Neuronal stem cell (in vitro differentiated cells): Measurements from ENCODE around the gene LYSMD2.

Source experiments
- DNase-seq: peaks from one replicate; pipeline ENCODE4 v3.0.0-alpha.2; 2013; ENCODE audit warnings: low spot score
- H2AFZ ChIP-seq: one replicate; pipeline ENCODE4 v1.6.1; 2013; ENCODE audit warnings: mild to moderate bottlenecking, low read length, inconsistent platforms
- H2AK5ac ChIP-seq: 2 replicates; pipeline ENCODE4 v1.6.1; 2013; ENCODE audit warnings: low read depth, mild to moderate bottlenecking, inconsistent platforms, low read length, moderate library complexity, mixed read lengths
- H2BK120ac ChIP-seq: 2 replicates; pipeline ENCODE4 v1.6.1; 2013; ENCODE audit warnings: low read depth, mild to moderate bottlenecking, inconsistent platforms, low read length, moderate library complexity, mixed read lengths
- H2BK12ac ChIP-seq: one replicate; pipeline ENCODE4 v1.6.1; 2013; ENCODE audit warnings: low read length, inconsistent platforms
- H2BK15ac ChIP-seq: 2 replicates; pipeline ENCODE4 v1.6.1; 2013; ENCODE audit warnings: mild to moderate bottlenecking, low read length, inconsistent platforms, mixed read lengths
- H2BK5ac ChIP-seq: one replicate; pipeline ENCODE4 v1.6.1; 2013; ENCODE audit warnings: inconsistent platforms, mild to moderate bottlenecking, low read length, moderate library complexity
- H3K14ac ChIP-seq: one replicate; pipeline ENCODE4 v1.6.1; 2013; ENCODE audit warnings: low read length, inconsistent platforms
- H3K18ac ChIP-seq: 2 replicates; pipeline ENCODE4 v1.6.1; 2013; ENCODE audit warnings: low read length, inconsistent platforms
- H3K23ac ChIP-seq: 2 replicates; pipeline ENCODE4 v1.6.1; 2013; ENCODE audit warnings: low read depth, mild to moderate bottlenecking, mixed read lengths, low read length, inconsistent platforms; ENCODE audit not compliant: poor library complexity
- H3K27ac ChIP-seq: replicated peaks from 3 replicates; pipeline ENCODE4 v1.5.1; 2013; ENCODE audit warnings: low read length, inconsistent platforms
- H3K27me3 ChIP-seq, 3 experiments: 2 replicates each; pipeline ENCODE4 v1.6.1; 2013; ENCODE audit warnings: low read length in 3 of 3, mild to moderate bottlenecking in 2 of 3, inconsistent platforms in 1 of 3, low read depth in 1 of 3, mixed read lengths in 1 of 3, moderate library complexity in 1 of 3; ENCODE audit not compliant: control insufficient read depth in 3 of 3, insufficient read depth in 3 of 3
- H3K36me3 ChIP-seq, 2 donors: replicated peaks in 1 of 2; 2 replicates each; pipeline ENCODE4 v1.6.1; 2013; ENCODE audit warnings: low read length in 2 of 2; ENCODE audit not compliant: control insufficient read depth in 2 of 2, insufficient read depth in 2 of 2
- H3K4ac ChIP-seq: 2 replicates; pipeline ENCODE4 v1.6.1; 2013; ENCODE audit warnings: inconsistent platforms, mild to moderate bottlenecking, low read length, moderate library complexity
- H3K4me1 ChIP-seq, 2 donors: 1 replicate in 1 of 2; 2 replicates in 1 of 2; pipeline ENCODE4 v1.6.1; 2013; ENCODE audit warnings: low read length in 2 of 2, low read depth in 1 of 2; ENCODE audit not compliant: control insufficient read depth in 2 of 2, insufficient read depth in 1 of 2
- H3K4me2 ChIP-seq: one replicate; pipeline ENCODE4 v1.6.1; 2013; ENCODE audit warnings: mild to moderate bottlenecking, low read length, inconsistent platforms; ENCODE audit not compliant: insufficient read depth, poor library complexity, severe bottlenecking
- H3K4me3 ChIP-seq, 2 donors: 2 replicates each; pipeline ENCODE4 v1.5.1; 2013; ENCODE audit warnings: low read length in 2 of 2, mild to moderate bottlenecking in 2 of 2, inconsistent platforms in 1 of 2, moderate library complexity in 1 of 2
- H3K79me1 ChIP-seq: one replicate; pipeline ENCODE4 v1.6.1; 2013; ENCODE audit warnings: low read depth, mild to moderate bottlenecking, inconsistent platforms, low read length, moderate library complexity
- H3K9ac ChIP-seq: one replicate; pipeline ENCODE4 v1.6.1; 2013; ENCODE audit warnings: mild to moderate bottlenecking, low read depth, low read length, inconsistent platforms; ENCODE audit not compliant: poor library complexity
- H3K9me3 ChIP-seq, 2 donors: replicated peaks in 1 of 2; 2 replicates each; pipeline versions ENCODE3 to v1.6.1; 2013; ENCODE audit warnings: low read length in 2 of 2, mild to moderate bottlenecking in 2 of 2, inconsistent platforms in 1 of 2, low read depth in 1 of 2, mixed read lengths in 1 of 2, moderate library complexity in 1 of 2; ENCODE audit not compliant: control insufficient read depth in 2 of 2, insufficient read depth in 1 of 2
- H4K8ac ChIP-seq: one replicate; pipeline ENCODE4 v1.6.1; 2013; ENCODE audit warnings: low read depth, mild to moderate bottlenecking, inconsistent platforms, low read length, moderate library complexity
- H4K91ac ChIP-seq: one replicate; pipeline ENCODE4 v1.6.1; 2013; ENCODE audit warnings: low read length, low read depth, mild to moderate bottlenecking, inconsistent platforms; ENCODE audit not compliant: poor library complexity
- WGBS, 2 donors: extraction: QIAGEN DNeasy Blood & Tissue Kit; methylation state at CpG; one replicate each; pipeline ENCODE4 v1.1.7; 2013; ENCODE audit warnings: missing lambda C conversion rate in 2 of 2, mixed read lengths in 1 of 2; ENCODE audit not compliant: insufficient read length in 2 of 2, insufficient replicate concordance in 1 of 2; ENCODE audit errors: extremely low coverage in 2 of 2; 5-methylcytosine and 5-hydroxymethylcytosine counted together

The LYSMD2 gene

DNA sequence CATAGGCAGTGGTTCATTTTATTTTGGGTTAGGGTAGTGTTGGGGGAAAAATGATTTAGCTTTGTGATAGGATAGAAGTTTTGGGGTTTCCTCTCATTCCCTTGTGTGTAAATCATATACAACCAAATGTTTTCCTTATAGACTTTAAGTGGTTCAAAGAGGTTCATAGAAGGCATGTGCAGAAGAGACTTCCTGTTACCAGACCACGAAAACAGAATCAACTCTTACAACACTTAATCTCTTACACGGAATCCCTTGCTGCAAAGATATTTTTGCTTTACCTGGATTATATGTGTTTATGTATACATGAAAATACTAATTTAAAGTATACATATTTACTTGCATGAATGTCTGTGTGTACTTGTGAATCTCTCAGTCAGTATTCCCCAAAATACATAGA, 16.8 kb upstream of the LYSMD2 start:
- Histone ChIP-seq H3K4me2 (no peak overlapping the region), H4K8ac (no peak overlapping the region), H4K91ac (no peak overlapping the region), H2AFZ (no peak overlapping the region), H3K23ac (no peak overlapping the region), H2BK120ac (no peak overlapping the region), H3K27me3 (peaks cover 4 to 55% (median 23%) of the 10 kb centered on the region in 3 experiments), H3K4ac (no peak overlapping the region), H3K18ac (no peak overlapping the region), H3K4me1 (peaks cover 2 to 3% of the 10 kb centered on the region in 2 donors), H3K27ac (no peak overlapping the region), H3K9me3 (peaks cover 0 to 1% of the 10 kb centered on the region in 2 donors), H2BK15ac (no peak overlapping the region), H3K14ac (no peak overlapping the region), H3K36me3 (no peaks in the 10 kb centered on the region), H3K9ac (no peak overlapping the region), H2BK5ac (no peak overlapping the region), H2BK12ac (no peak overlapping the region), H3K79me1 (no peaks in the 10 kb centered on the region), H3K4me3 (no peak overlapping the region), H2AK5ac (no peak overlapping the region)
- WGBS, 2 donors = no CpG with 5 or more reads among the region's 2 CpGs
- no peak for DNase-seq

- Histone ChIP-seq H2AK5ac (no peak overlapping the region), H4K91ac (no peak overlapping the region), H3K23ac (no peak overlapping the region), H3K79me1 (no peaks in the 10 kb centered on the region), H2BK15ac (no peak overlapping the region), H3K14ac (no peak overlapping the region), H4K8ac (no peak overlapping the region), H2AFZ (no peak overlapping the region), H3K4me1 (peaks cover 2 to 3% of the 10 kb centered on the region in 2 donors), H3K4me3 (no peak overlapping the region), H3K4me2 (no peak overlapping the region), H2BK120ac (no peak overlapping the region), H2BK5ac (no peak overlapping the region), H3K27ac (no peak overlapping the region), H3K36me3 (no peaks in the 10 kb centered on the region), H3K4ac (no peak overlapping the region), H3K27me3 (peaks cover 4 to 66% (median 28%) of the 10 kb centered on the region in 3 experiments), H2BK12ac (no peak overlapping the region), H3K18ac (no peak overlapping the region), H3K9me3 (peaks cover 0 to 5% of the 10 kb centered on the region in 2 donors), H3K9ac (no peak overlapping the region)
- no CpG with 5 or more reads among the region's 5 CpGs for WGBS, 2 donors
- no peak for DNase-seq
Measured at GRCh38 chr15:51752888-51753287, 15.4 kb upstream of the LYSMD2 start.

GRCh38 chr15:51751697-51752683, 14.5 kb upstream of the LYSMD2 start:
- H3K27me3 ChIP-seq = peaks cover 4 to 66% (median 28%) of the 10 kb centered on the region in 3 experiments
- H3K27ac ChIP-seq = no peak overlapping the region

More at GRCh38 chr15:51751697-51752683, 14.5 kb upstream of the LYSMD2 start:
- H3K4me3 ChIP-seq = peak overlapping the region; percentile 75 to 88
- H2AFZ ChIP-seq = peak overlapping the region; percentile 99
- H3K23ac ChIP-seq = no peak overlapping the region
- H3K36me3 ChIP-seq = no peaks in the 10 kb centered on the region
- peak overlapping the region; percentile 85 for H3K9ac ChIP-seq
- no peak overlapping the region for H2AK5ac ChIP-seq
- peak overlapping the region; percentile 81 for H3K18ac ChIP-seq
- H3K14ac ChIP-seq = no peak overlapping the region
- no peak overlapping the region for H4K91ac ChIP-seq
- whole genome bisulfite sequencing, 2 donors = no CpG with 5 or more reads among the region's 71 CpGs
- H3K9me3 ChIP-seq = peaks cover 0 to 5% of the 10 kb centered on the region in 2 donors
- H2BK15ac ChIP-seq = no peak overlapping the region
- no peak overlapping the region for H4K8ac ChIP-seq
- no peak overlapping the region for H3K4ac ChIP-seq
- no peaks in the 10 kb centered on the region for H3K79me1 ChIP-seq
- no peak overlapping the region for H2BK120ac ChIP-seq
- H3K4me1 ChIP-seq = peaks cover 2 to 3% of the 10 kb centered on the region in 2 donors
- no peak overlapping the region for H2BK5ac ChIP-seq
- no peak overlapping the region for H2BK12ac ChIP-seq
- peak; percentile 29 for DNase-seq
- H3K4me2 ChIP-seq = peak overlapping the region; percentile 97
